GM19238 (cell line): ENCODE measurements around the gene TP53BP1.
"Not testable (repeated sequence)": the region's sequence is repeated elsewhere in the genome, so short reads cannot be mapped to it uniquely, and the experiment has no call there.

ENCODE experiments used
- DNase-seq: peaks from one replicate; pipeline ENCODE4 v3.0.0; 2011; ENCODE audit warnings: low spot score; ENCODE audit not compliant: insufficient read length

Gene TP53BP1

GRCh38 chr15:43414196-43414595, 78.8 kb downstream of the TP53BP1 start:
- DNase-seq = no peak

DNA sequence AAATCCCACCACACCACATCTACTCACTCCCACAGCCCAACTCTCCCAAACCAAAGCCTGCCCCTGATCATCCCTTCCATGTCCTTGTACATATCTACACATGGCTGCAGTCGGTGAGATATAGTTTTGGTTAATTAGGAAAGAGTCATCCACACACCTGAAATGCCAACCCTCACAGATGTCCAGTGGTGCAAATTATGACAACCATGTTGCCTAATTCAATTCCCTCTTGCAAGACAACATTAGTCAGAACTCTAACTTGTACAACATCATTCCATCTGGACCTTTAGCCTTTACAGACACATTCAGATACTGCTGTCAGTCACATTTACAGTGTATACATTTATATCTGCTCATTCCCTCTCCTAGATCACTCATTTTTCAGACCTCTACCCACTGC, 80.9 kb downstream of the TP53BP1 start:
- no peak for DNase-seq

GRCh38 chr15:43410572-43411214, 82.3 kb downstream of the TP53BP1 start:
- no peak for DNase-seq

DNA sequence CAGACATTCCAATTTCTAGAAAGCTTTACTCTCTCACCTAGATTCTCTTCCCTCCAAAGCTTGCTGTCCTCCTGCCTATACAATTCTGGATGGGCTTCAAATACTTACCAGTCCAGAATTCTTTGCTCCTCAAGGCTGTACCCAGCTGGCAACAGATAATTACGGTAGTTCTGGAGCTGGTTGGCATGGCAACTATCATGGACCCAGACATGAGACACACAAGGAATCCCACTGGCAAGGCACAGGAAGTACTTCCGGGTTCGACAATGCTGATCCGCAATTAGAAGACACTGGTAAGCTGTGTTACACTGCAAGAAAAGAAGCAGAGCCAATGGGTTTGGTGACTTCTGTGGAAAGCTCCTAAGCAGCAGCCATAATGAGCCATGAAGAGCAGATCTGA, 84.2 kb downstream of the TP53BP1 start:
- DNase-seq = no peak

DNA sequence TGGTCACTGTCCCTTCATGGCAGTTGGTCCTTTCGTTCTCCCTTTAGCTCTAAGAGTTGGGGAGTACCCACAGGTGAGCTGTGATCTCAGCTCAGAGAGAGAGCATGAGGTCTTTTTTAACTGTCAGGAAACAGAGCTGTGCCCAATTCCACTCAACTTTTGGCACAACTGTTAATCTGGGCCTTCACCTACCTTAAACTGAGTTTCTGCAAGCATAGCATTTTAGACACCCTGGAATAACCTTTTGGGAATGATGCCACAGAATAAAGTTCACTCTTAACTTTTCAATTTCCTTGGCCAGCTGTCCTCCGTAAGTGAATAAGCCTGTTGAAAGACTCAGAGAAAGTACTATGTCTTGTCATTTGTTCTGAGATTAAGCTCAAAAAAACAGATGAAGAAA, 86.1 kb downstream of the TP53BP1 start:
- no peak for DNase-seq

- DNase-seq = no peak
Observed at GRCh38 chr15:43406189-43406588, 86.8 kb downstream of the TP53BP1 start.

DNA sequence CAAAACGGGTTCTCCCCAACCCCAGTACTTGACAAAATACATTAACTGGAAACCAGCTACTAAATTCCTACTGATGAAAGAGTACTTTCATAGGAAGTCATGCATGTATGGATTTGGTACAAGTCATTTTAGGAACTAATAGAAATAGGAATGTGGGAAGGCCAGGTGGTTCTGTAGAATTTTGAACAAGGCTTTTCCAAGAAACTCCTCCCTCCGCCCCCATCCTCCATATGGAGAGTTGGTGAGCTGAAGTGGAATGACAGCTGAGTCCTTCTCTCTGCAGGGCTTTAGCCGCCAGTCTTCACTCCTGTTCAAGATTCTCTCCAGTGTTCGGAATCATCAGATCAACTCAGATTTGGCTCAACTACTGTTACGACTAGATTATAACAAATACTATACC, 88.8 kb downstream of the TP53BP1 start:
- no peak for DNase-seq

DNA sequence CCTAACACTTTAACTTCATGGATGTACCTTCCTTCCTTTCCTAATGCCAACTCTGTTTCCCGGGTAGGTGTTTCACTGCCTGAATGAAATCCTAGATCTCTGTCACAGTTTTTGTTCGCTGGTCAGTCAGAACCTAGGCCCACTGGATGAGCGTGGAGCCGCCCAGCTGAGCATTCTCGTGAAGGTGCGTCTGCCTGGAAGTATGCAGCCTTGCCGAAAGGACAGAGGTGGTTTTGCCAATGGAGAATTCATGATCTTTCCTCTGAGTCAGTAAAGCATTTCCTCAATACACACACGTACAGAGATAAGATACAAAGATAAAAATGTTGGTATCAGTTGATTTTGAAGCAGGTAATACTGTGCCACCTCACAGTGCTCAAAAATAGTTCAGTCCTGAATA, 89.3 kb downstream of the TP53BP1 start:
- no peak for DNase-seq

DNA sequence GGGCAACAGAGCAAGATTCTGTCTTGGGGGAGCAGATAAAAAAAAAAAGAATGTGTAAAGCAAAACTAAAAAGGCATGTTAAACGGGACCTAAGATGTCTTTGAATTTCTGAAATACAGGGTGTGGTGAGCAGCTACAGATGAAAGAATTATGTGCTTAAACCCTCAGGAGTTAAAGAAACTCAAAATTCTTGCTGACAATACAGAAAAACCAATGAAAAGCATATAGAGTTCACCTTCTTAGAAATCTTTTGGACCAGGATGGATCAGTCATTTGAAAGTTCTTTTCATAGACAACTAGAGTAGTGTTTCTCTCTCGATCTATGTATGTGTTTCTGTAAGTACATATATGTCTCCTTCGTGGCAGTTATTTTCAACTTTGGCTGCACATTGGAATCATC, 90.7 kb downstream of the TP53BP1 start:
- DNase-seq = no peak

GRCh38 chr15:43393592-43393991, 99.4 kb downstream of the TP53BP1 start:
- not testable (repeated sequence) for DNase-seq

DNA sequence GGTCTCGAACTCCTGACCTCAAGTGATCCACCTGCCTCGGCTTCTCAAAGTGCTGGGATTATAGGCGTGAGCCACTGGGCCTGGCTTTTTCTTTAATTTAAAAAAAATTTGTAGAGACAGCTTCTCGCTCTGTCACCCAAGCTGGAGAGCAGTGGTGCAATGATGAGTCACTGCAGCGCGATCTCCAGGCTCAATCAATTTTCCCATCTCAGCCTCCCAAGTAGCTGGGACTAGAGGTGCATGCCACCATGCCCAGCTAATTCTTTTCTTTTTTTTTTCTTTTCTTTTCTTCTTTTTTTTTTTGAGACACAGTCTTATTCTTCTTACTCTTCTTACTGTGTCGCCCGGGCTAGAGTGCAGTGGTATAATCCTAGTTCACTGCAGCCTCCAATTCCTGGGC, 102.2 kb downstream of the TP53BP1 start:
- DNase-seq = no peak

DNA sequence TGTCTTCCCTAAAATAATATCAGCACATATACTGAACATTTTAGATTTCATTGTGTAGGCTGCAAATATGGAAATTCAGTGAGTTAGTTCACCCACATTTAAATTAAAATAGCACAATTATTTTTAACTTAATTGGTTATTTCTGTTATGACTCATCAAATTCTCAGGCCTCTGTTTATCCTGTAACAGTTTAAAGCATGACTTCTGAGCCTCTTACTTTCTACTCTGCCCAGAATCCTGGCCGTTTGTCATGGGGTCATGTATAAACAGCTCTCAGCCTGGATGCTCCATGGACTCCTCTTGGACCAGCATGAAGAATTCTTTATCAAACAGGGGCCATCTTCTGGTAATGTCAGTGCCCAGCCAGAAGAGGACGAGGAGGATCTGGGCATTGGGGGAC, 109.9 kb downstream of the TP53BP1 start:
- no peak for DNase-seq

- no peak for DNase-seq
Observed at GRCh38 chr15:43382310-43382709, 110.6 kb downstream of the TP53BP1 start.

- no peak for DNase-seq
Observed at GRCh38 chr15:43378601-43379000, 114.4 kb downstream of the TP53BP1 start.

GRCh38 chr15:43376017-43376705, 116.8 kb downstream of the TP53BP1 start:
- peak; percentile 39 for DNase-seq

- DNase-seq = peak; percentile 89
Observed at GRCh38 chr15:43370975-43371974, 121.7 kb downstream of the TP53BP1 start, which contains the start of the genes TUBGCP4 and ZSCAN29. TSS of gene TUBGCP4 (plus strand) at chr15:43371101. CDS start at chr15:43371355, 254 bp downstream. TSS of gene ZSCAN29 (minus strand) at chr15:43371043. CDS start at chr15:43369913, 1,130 bp downstream.

DNA sequence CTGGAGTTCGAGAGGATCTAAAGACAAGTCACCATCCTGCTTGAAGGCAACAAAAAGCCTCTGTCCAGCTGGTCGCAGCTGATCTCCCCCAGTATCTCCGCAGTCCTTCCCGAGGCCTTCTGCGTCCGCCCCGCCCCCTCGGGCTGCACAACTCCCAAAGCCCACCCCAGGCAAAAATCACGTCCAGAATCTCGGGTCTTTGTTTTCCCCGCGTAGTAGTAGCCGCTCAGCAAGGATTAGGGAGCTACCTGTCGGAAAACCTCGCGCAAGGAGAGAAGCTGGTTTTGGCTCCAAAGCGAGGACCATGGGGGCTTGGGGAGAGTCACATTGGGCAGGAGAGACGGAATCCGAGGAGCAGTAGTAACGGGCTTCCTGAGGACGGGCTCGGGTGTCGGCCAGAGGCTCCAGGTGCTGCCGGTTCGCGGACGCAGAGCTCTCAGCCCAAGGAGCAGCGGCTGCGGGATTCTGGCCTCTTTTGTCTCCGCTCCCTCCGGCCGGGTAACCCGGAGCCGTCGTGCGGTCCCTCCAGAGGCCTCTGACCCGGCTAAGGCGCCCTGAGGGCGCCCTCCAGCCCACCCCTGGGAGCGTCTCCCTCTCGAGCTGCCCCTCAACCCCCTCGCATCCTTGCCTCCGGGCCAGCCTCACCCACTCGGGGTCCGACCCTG, 122.5 kb downstream of the TP53BP1 start:
- DNase-seq = no peak

DNA sequence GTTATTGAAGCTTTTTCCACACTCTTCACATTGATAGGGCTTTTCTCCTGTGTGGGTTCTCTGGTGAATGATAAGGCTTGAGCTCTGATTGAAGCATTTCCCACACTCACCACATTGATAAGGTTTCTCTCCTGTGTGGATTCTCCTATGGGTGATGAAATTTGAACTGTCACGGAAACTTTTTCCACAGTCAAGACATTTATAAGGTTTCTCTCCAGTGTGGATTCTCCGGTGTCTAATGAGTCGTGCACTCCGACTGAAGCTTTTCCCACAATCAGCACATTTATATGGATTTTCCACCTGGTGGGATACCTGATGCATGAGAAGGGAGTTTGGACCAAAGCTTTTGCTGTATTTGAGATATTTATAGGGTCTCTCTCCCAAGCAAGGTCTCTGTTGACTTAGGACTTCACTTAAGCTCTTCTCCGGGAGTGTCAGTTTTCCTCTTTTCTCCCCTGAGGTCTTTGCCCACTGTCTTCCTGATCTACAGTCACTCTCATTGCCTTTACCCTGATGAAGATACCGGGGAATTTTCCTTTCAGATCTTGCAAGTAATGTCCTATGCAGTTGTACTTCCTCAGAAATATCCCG, 131.5 kb downstream of the TP53BP1 start:
- no peak for DNase-seq

GRCh38 chr15:43360821-43361220, 132.1 kb downstream of the TP53BP1 start:
- DNase-seq = no peak
